CD4-positive, alpha-beta T cell treated with Interleukin-17A for 1 hour (primary cell): Measurements from ENCODE around the gene CATSPERE.
"Not testable (repeated sequence)": the region's sequence is repeated elsewhere in the genome, so short reads cannot be mapped to it uniquely, and the experiment has no call there.

ENCODE experiments used
- DNase-seq: peaks from one replicate; pipeline ENCODE4 v3.0.0-alpha.2; 2020

CATSPERE gene

GRCh38 chr1:244548558-244549115 is 87.6 kb downstream of the CATSPERE start:
- no peak for DNase-seq

GRCh38 chr1:244552336-244552735 is 91.3 kb downstream of the CATSPERE start:
- DNase-seq, result no peak

- DNase-seq, result no peak
Measured at GRCh38 chr1:244556263-244556662, 95.2 kb downstream of the CATSPERE start.

- DNase-seq, result no peak
Measured at GRCh38 chr1:244557565-244557964, 96.5 kb downstream of the CATSPERE start.

GRCh38 chr1:244559561-244559960 is 98.5 kb downstream of the CATSPERE start:
- DNase-seq, result no peak

GRCh38 chr1:244562877-244563276 is 101.8 kb downstream of the CATSPERE start:
- DNase-seq, result not testable (repeated sequence)

GRCh38 chr1:244573768-244574167 is 112.7 kb downstream of the CATSPERE start:
- no peak for DNase-seq

- DNase-seq, result no peak
Measured at GRCh38 chr1:244576259-244576892, 115.3 kb downstream of the CATSPERE start.

- not testable (repeated sequence) for DNase-seq
Measured at GRCh38 chr1:244578205-244578604, 117.1 kb downstream of the CATSPERE start.

GRCh38 chr1:244583358-244583982 is 122.4 kb downstream of the CATSPERE start:
- no peak for DNase-seq

GRCh38 chr1:244585867-244586266 is 124.8 kb downstream of the CATSPERE start:
- DNase-seq, result no peak

GRCh38 chr1:244590670-244591069 is 129.6 kb downstream of the CATSPERE start:
- no peak for DNase-seq

GRCh38 chr1:244598611-244599010 is 137.5 kb downstream of the CATSPERE start:
- DNase-seq, result no peak

GRCh38 chr1:244599937-244600350 is 138.9 kb downstream of the CATSPERE start:
- DNase-seq, result peak; percentile 32

- no peak for DNase-seq
Measured at GRCh38 chr1:244601336-244601735, 140.3 kb downstream of the CATSPERE start.

GRCh38 chr1:244603498-244603897 is 142.4 kb downstream of the CATSPERE start:
- DNase-seq, result peak; percentile 53

GRCh38 chr1:244605835-244606370 is 144.8 kb downstream of the CATSPERE start:
- DNase-seq, result no peak

- DNase-seq, result no peak
Measured at GRCh38 chr1:244614113-244614836, 153.2 kb downstream of the CATSPERE start.

GRCh38 chr1:244614879-244615278 is 153.8 kb downstream of the CATSPERE start:
- DNase-seq, result no peak

GRCh38 chr1:244615301-244615700 is 154.2 kb downstream of the CATSPERE start:
- DNase-seq, result no peak

- DNase-seq, result no peak
Measured at GRCh38 chr1:244626709-244627108, 165.6 kb downstream of the CATSPERE start.

- DNase-seq, result no peak
Measured at GRCh38 chr1:244628789-244629188, 167.7 kb downstream of the CATSPERE start.

GRCh38 chr1:244633140-244633539 is 172.1 kb downstream of the CATSPERE start:
- no peak for DNase-seq
